ENCODE data around the gene LDLRAD4. TPM values are rescaled to one million over a fixed set of nuclear protein-coding genes. Genes with fewer than 3 reads are reported as not detected.

LDLRAD4 gene
- total and polyA plus RNA-seq, 12 donors = 3.9 to 64.5 (median 36.0) TPM

DNA sequence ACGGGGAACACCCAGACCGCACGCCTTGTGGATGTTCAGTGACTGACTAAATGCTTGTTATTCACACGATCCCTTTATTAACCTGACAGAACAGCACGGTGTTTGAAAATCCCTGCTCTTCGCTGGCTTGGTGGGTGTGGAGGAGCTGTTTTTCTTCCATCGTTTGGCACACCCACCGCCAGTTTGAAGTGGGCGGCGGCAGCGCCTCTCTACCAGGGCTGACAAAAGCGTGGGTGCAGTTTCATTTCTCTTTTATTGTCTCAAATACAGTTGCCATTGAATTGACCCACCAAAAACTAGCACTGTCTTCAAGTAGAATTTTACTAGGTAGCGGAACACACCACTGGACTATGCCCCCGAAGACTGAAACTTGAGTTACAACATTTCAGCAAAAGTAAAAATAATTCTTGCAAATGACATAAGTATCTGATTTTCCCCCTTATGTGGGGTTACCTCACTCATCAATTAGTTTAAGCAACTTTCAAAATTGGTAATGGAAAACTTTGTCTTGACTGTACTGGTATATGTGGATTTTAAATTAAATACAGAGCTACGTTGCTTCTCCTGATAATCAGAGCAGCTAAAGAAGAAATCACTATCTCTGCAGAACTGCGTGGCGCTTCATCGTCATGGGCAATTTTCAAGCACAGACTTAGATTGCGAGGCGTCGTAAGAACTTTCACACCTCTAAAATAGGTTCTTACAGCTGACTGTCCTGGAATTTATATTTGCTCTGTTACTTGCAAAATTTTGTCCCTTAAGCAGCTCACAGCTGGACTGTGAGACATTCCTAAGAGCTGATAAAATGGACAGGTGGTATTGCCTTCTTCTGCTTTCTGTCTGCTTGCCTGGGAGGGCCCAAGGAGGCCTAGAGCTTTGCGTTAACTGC is 60.9 kb downstream of the LDLRAD4 start:
- TF ChIP-seq, protein P1, sequence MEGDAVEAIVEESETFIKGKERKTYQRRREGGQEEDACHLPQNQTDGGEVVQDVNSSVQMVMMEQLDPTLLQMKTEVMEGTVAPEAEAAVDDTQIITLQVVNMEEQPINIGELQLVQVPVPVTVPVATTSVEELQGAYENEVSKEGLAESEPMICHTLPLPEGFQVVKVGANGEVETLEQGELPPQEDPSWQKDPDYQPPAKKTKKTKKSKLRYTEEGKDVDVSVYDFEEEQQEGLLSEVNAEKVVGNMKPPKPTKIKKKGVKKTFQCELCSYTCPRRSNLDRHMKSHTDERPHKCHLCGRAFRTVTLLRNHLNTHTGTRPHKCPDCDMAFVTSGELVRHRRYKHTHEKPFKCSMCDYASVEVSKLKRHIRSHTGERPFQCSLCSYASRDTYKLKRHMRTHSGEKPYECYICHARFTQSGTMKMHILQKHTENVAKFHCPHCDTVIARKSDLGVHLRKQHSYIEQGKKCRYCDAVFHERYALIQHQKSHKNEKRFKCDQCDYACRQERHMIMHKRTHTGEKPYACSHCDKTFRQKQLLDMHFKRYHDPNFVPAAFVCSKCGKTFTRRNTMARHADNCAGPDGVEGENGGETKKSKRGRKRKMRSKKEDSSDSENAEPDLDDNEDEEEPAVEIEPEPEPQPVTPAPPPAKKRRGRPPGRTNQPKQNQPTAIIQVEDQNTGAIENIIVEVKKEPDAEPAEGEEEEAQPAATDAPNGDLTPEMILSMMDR (IDR thresholded peaks at IDR 0.05) = no peak
- no peak for TF ChIP-seq POLR2A (IDR thresholded peaks at IDR 0.05)
- 90 to 97% (median 93%) methylated on average over 22 of the region's 22 CpGs for WGBS, 4 donors
- no peaks in the 10 kb centered on the region for H3K27me3 ChIP-seq
- H3K27ac ChIP-seq = no peak overlapping the region
- no peaks in the 10 kb centered on the region for H3K36me3 ChIP-seq (replicated peaks in 1 of 2)
- peaks cover 3 to 18% of the 10 kb centered on the region in 2 donors for H3K4me1 ChIP-seq (replicated peaks in 1 of 2)
- intact Hi-C loops (cut with DNase I) = loop anchor here in 1 of 2 donors (10.0 kb wide), 1 partner anchor 95 kb away; no protein-coding TSS in a partner anchor
- H3K4me3 ChIP-seq = no peak overlapping the region
- H3K9me3 ChIP-seq (replicated peaks in 1 of 3) = no peaks in the 10 kb centered on the region
- DNase-seq = no peak

DNA sequence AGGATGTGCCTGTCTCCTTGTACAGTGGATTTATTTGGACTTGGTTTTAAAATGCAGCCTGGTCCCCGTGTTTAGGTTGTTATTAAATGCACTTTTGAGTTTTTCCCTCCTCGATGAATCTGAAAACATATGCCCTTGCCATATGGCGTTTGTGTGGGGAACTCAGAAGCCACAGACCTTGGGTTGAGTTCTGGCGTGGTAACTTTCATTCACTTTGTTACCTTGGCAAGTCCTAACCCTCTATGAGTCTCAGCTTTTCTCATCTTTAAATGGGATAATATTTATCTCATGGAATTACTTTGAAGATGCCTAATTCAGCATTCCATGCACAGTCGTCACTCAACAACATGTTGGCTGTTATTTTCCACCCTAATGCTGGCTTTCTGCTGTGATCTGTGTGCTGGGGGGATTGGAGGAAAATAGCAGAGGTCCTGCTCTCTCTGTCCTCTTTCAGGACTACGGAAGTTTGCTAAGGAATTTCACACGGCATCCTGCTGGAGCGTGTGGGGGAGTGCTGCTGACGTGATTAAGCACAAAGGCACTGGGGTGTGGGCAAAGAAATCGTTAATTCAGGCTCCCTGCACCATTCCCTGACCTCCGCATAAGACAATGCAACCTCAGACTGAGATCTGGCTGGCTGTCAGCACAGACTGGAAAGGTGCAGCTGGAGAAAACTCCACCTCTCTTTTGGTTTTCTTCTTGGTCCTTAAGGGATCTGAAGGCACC is 61.7 kb downstream of the LDLRAD4 start:
- TF ChIP-seq, protein P1 (IDR thresholded peaks at IDR 0.05) = no peak
- no peak for TF ChIP-seq POLR2A (IDR thresholded peaks at IDR 0.05)
- Histone ChIP-seq H3K4me3 (no peak overlapping the region), H3K4me1 (replicated peaks in 1 of 2) (peaks cover 9 to 18% of the 10 kb centered on the region in 2 donors), H3K36me3 (replicated peaks in 1 of 2) (no peaks in the 10 kb centered on the region), H3K9me3 (replicated peaks in 1 of 3) (no peaks in the 10 kb centered on the region), H3K27me3 (no peaks in the 10 kb centered on the region), H3K27ac (no peak overlapping the region)
- WGBS, 4 donors = 80 to 85% (median 82%) methylated on average over 11 of the region's 11 CpGs
- intact Hi-C loops (cut with DNase I) = no loop called here
- DNase-seq = no peak

DNA sequence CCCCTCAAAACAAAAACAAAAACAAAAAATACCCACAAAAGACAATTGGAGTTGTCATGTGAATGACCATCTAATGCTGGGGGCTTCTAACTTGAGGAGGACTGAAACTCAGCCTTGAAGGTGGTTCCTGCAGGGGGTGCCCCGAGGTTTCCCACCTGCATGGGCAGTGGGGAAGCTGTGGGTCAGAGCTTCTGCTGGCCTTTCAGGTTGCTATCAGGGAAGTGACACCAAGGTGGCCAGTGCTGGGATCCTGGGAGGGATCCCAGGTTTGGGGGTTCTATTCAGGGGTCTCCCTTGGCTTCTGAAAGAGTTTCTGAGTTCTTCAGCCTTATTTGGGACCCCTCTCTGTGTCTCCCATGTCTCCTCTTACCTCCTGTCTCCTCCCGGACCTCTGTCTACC is 62.8 kb downstream of the LDLRAD4 start:
- H3K27ac ChIP-seq = no peak overlapping the region
- no peaks in the 10 kb centered on the region for H3K9me3 ChIP-seq (replicated peaks in 1 of 3)
- intact Hi-C loops (cut with DNase I) = no loop called here
- H3K36me3 ChIP-seq (replicated peaks in 1 of 2) = no peaks in the 10 kb centered on the region
- WGBS, 4 donors = 95 to 100% (median 97%) methylated on average over 2 of the region's 2 CpGs
- no peaks in the 10 kb centered on the region for H3K27me3 ChIP-seq
- TF ChIP-seq, protein P1 (IDR thresholded peaks at IDR 0.05) = no peak
- TF ChIP-seq POLR2A (IDR thresholded peaks at IDR 0.05) = no peak
- no peak for DNase-seq
- H3K4me3 ChIP-seq = no peak overlapping the region
- H3K4me1 ChIP-seq (replicated peaks in 1 of 2) = peaks cover 14 to 20% of the 10 kb centered on the region in 2 donors

DNA sequence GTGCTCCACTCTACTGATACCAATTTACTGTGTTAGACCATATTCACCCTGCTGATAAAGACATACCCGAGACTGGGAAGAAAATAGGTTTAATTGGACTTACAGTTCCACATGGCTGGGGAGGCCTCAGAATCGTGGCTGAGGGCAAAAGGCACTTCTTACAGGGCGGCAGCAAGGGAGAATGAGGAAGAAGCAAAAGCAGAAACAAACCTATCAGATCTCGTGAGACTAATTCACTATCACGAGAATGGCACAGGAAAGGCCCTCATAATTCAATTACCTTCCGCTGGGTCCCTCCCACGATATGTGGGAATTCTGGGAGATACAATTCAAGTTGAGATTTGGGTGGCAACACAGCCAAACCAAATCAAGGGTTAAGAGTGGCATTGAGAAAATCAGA is 65.2 kb downstream of the LDLRAD4 start:
- no peaks in the 10 kb centered on the region for H3K9me3 ChIP-seq (replicated peaks in 1 of 3)
- no peak overlapping the region for H3K4me3 ChIP-seq
- H3K27me3 ChIP-seq = no peaks in the 10 kb centered on the region
- 86 to 91% (median 89%) methylated on average over 7 of the region's 7 CpGs for WGBS, 4 donors
- H3K27ac ChIP-seq = no peak overlapping the region
- DNase-seq = no peak
- intact Hi-C loops (cut with DNase I) = no loop called here
- no peaks in the 10 kb centered on the region for H3K36me3 ChIP-seq (replicated peaks in 1 of 2)
- no peak for TF ChIP-seq POLR2A (IDR thresholded peaks at IDR 0.05)
- TF ChIP-seq, protein P1 (IDR thresholded peaks at IDR 0.05) = no peak
- peaks cover 17 to 25% of the 10 kb centered on the region in 2 donors for H3K4me1 ChIP-seq (replicated peaks in 1 of 2)
